HEK293 (cell line): ENCODE measurements around the gene CKB.

Source experiments
- EGR2 ChIP-seq: fragments of 450-650 bp; formaldehyde crosslinking; IDR thresholded peaks from 2 replicates; pipeline ENCODE4 v1.5.1; 2016; ENCODE audit warnings: low read depth, missing biosample characterization, missing genetic modification characterization
- REST ChIP-seq: fragments of 450-650 bp; formaldehyde crosslinking; IDR thresholded peaks from 2 replicates; pipeline ENCODE4 v1.5.1; 2016; ENCODE audit warnings: missing biosample characterization, missing genetic modification characterization
- SP2 ChIP-seq: fragments of 450-650 bp; formaldehyde crosslinking; IDR thresholded peaks from 2 replicates; pipeline ENCODE4 v1.5.1; 2016; ENCODE audit warnings: missing biosample characterization, missing genetic modification characterization
- TRIM28 ChIP-seq: IDR thresholded peaks from 2 replicates; pipeline ENCODE4 v1.6.1; 2011; ENCODE audit warnings: low read length, control low read depth, borderline replicate concordance
- ZBTB10 ChIP-seq: fragments of 450-650 bp; formaldehyde crosslinking; IDR thresholded peaks from 2 replicates; pipeline ENCODE4 v1.5.1; 2016; ENCODE audit warnings: missing biosample characterization, missing genetic modification characterization
- ZBTB49 ChIP-seq: fragments of 450-650 bp; formaldehyde crosslinking; IDR thresholded peaks from 2 replicates; pipeline ENCODE4 v1.5.1; 2016; ENCODE audit warnings: missing biosample characterization, missing genetic modification characterization, low read depth
- ZEB2 ChIP-seq: fragments of 450-650 bp; formaldehyde crosslinking; IDR thresholded peaks from 2 replicates; pipeline ENCODE4 v1.5.1; 2016; ENCODE audit warnings: missing biosample characterization, missing genetic modification characterization
- ZNF155 ChIP-seq: fragments of 450-650 bp; formaldehyde crosslinking; IDR thresholded peaks from 2 replicates; pipeline ENCODE4 v1.5.1; 2016; ENCODE audit warnings: missing biosample characterization, missing genetic modification characterization
- ZNF157 ChIP-seq: fragments of 450-650 bp; formaldehyde crosslinking; IDR thresholded peaks from 2 replicates; pipeline ENCODE4 v1.5.1; 2016; ENCODE audit warnings: missing biosample characterization, missing genetic modification characterization
- ZNF184 ChIP-seq: fragments of 450-650 bp; IDR thresholded peaks from 2 replicates; pipeline ENCODE4 v1.5.1; 2018; ENCODE audit warnings: missing biosample characterization, mild to moderate bottlenecking, missing genetic modification characterization
- ZNF23 ChIP-seq: fragments of 450-650 bp; formaldehyde crosslinking; IDR thresholded peaks from 2 replicates; pipeline ENCODE4 v1.5.1; 2016; ENCODE audit warnings: missing biosample characterization, missing genetic modification characterization, borderline replicate concordance
- ZNF239 ChIP-seq: fragments of 450-650 bp; formaldehyde crosslinking; IDR thresholded peaks from 2 replicates; pipeline ENCODE4 v1.5.1; 2016; ENCODE audit warnings: missing biosample characterization, missing genetic modification characterization
- ZNF274 ChIP-seq, 2 experiments: fragments of 200-500 bp in 1 of 2; fragments of 450-650 bp in 1 of 2; sonication (Bioruptor generic) in 1 of 2; formaldehyde crosslinking in 1 of 2; IDR thresholded peaks; 2 replicates each; pipeline versions ENCODE4 v1.5.1 to v1.6.1; 2014 to 2016; ENCODE audit warnings: borderline replicate concordance in 1 of 2, inconsistent platforms in 1 of 2, low read length in 1 of 2, missing biosample characterization in 1 of 2, missing genetic modification characterization in 1 of 2
- ZNF302 ChIP-seq: fragments of 450-650 bp; formaldehyde crosslinking; IDR thresholded peaks from 2 replicates; pipeline ENCODE4 v1.5.1; 2016; ENCODE audit warnings: missing biosample characterization, missing genetic modification characterization, low read depth
- ZNF335 ChIP-seq: fragments of 450-650 bp; formaldehyde crosslinking; conservative IDR thresholded peaks from 2 replicates; pipeline ENCODE4 v1.5.1; 2016; ENCODE audit warnings: missing biosample characterization, missing genetic modification characterization
- ZNF394 ChIP-seq: fragments of 450-650 bp; formaldehyde crosslinking; IDR thresholded peaks from 2 replicates; pipeline ENCODE4 v1.5.1; 2016; ENCODE audit warnings: missing biosample characterization, missing genetic modification characterization, mild to moderate bottlenecking, moderate library complexity, borderline replicate concordance
- ZNF404 ChIP-seq: fragments of 450-650 bp; formaldehyde crosslinking; IDR thresholded peaks from 2 replicates; pipeline ENCODE4 v1.5.1; 2017; ENCODE audit warnings: missing biosample characterization, missing genetic modification characterization
- ZNF514 ChIP-seq: fragments of 450-650 bp; formaldehyde crosslinking; IDR thresholded peaks from 2 replicates; pipeline ENCODE4 v1.5.1; 2016; ENCODE audit warnings: missing biosample characterization, missing genetic modification characterization
- ZNF555 ChIP-seq: fragments of 450-650 bp; formaldehyde crosslinking; conservative IDR thresholded peaks from 2 replicates; pipeline ENCODE4 v1.5.1; 2017; ENCODE audit warnings: missing biosample characterization, mild to moderate bottlenecking, missing genetic modification characterization, inconsistent platforms
- ZNF600 ChIP-seq: fragments of 450-650 bp; formaldehyde crosslinking; IDR thresholded peaks from 2 replicates; pipeline ENCODE4 v1.5.1; 2016; ENCODE audit warnings: missing biosample characterization, missing genetic modification characterization
- ZNF623 ChIP-seq: fragments of 450-650 bp; formaldehyde crosslinking; IDR thresholded peaks from 2 replicates; pipeline ENCODE4 v1.5.1; 2016; ENCODE audit warnings: missing biosample characterization, missing genetic modification characterization
- ZNF624 ChIP-seq: fragments of 450-650 bp; formaldehyde crosslinking; IDR thresholded peaks from 2 replicates; pipeline ENCODE4 v1.5.1; 2017; ENCODE audit warnings: missing biosample characterization, missing genetic modification characterization
- ZNF629 ChIP-seq: fragments of 450-650 bp; formaldehyde crosslinking; IDR thresholded peaks from 2 replicates; pipeline ENCODE4 v1.5.1; 2017; ENCODE audit warnings: missing biosample characterization, missing genetic modification characterization
- ZNF670 ChIP-seq: fragments of 450-650 bp; formaldehyde crosslinking; IDR thresholded peaks from 2 replicates; pipeline ENCODE4 v1.5.1; 2016; ENCODE audit warnings: missing biosample characterization, missing genetic modification characterization, low read depth
- ZNF776 ChIP-seq: fragments of 450-650 bp; formaldehyde crosslinking; IDR thresholded peaks from 2 replicates; pipeline ENCODE4 v1.5.0; 2017; ENCODE audit warnings: missing biosample characterization, missing genetic modification characterization, borderline replicate concordance
- TF ChIP-seq, protein P1 (sequence below): fragments of 450-650 bp; formaldehyde crosslinking; IDR thresholded peaks from 2 replicates; pipeline ENCODE4 v1.5.1; 2017; ENCODE audit warnings: missing biosample characterization, mild to moderate bottlenecking, missing genetic modification characterization, moderate library complexity
- TF ChIP-seq, protein P2 (sequence below): fragments of 450-650 bp; formaldehyde crosslinking; IDR thresholded peaks from 2 replicates; pipeline ENCODE4 v1.5.1; 2016; ENCODE audit warnings: missing biosample characterization, missing genetic modification characterization, low read depth
- TF ChIP-seq, protein P3 (sequence below): fragments of 450-650 bp; formaldehyde crosslinking; IDR thresholded peaks from 2 replicates; pipeline ENCODE4 v1.5.1; 2016; ENCODE audit warnings: missing biosample characterization, missing genetic modification characterization

Gene CKB

GRCh38 chr14:103563226-103563620, 40.6 kb upstream of the CKB start (continued):
- TF ChIP-seq, protein P1, sequence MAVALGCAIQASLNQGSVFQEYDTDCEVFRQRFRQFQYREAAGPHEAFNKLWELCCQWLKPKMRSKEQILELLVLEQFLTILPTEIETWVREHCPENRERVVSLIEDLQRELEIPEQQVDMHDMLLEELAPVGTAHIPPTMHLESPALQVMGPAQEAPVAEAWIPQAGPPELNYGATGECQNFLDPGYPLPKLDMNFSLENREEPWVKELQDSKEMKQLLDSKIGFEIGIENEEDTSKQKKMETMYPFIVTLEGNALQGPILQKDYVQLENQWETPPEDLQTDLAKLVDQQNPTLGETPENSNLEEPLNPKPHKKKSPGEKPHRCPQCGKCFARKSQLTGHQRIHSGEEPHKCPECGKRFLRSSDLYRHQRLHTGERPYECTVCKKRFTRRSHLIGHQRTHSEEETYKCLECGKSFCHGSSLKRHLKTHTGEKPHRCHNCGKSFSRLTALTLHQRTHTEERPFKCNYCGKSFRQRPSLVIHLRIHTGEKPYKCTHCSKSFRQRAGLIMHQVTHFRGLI (tag by site-specific recombination), result no peak
- TF ChIP-seq ZNF394 (tag by site-specific recombination), result no peak
- peak; percentile 12 for TF ChIP-seq ZNF335 (tag by site-specific recombination)
- TF ChIP-seq ZNF776 (tag by site-specific recombination), result no peak
- peak; percentile 6; the same call in 1 of the 2 replicates for TF ChIP-seq ZNF600 (tag by site-specific recombination)
- no peak for TF ChIP-seq ZNF404 (tag by site-specific recombination)
- TF ChIP-seq ZNF624 (tag by site-specific recombination), result no peak
- TF ChIP-seq ZNF629 (tag by site-specific recombination), result no peak
- no peak for TF ChIP-seq ZNF623 (tag by site-specific recombination)
- TF ChIP-seq EGR2, result no peak
- TF ChIP-seq ZBTB49 (tag by site-specific recombination), result no peak
- TF ChIP-seq ZNF157 (tag by site-specific recombination), result no peak
- 0 out of 2 replicates have a peak, but pooled peaks have one; percentile 12 for TF ChIP-seq ZEB2 (tag by site-specific recombination)
- no peak for TF ChIP-seq REST (tag by site-specific recombination)
- TF ChIP-seq ZNF274 (IDR thresholded peaks at IDR 0.05; ENCODE audit: low read length), result no peak
- no peak for TF ChIP-seq ZNF274 (tag by site-specific recombination; IDR thresholded peaks at IDR 0.05; ENCODE audit: borderline replicate concordance)
- TF ChIP-seq ZNF670 (tag by site-specific recombination), result no peak
- no peak for TF ChIP-seq ZBTB10
- TF ChIP-seq, protein P2, sequence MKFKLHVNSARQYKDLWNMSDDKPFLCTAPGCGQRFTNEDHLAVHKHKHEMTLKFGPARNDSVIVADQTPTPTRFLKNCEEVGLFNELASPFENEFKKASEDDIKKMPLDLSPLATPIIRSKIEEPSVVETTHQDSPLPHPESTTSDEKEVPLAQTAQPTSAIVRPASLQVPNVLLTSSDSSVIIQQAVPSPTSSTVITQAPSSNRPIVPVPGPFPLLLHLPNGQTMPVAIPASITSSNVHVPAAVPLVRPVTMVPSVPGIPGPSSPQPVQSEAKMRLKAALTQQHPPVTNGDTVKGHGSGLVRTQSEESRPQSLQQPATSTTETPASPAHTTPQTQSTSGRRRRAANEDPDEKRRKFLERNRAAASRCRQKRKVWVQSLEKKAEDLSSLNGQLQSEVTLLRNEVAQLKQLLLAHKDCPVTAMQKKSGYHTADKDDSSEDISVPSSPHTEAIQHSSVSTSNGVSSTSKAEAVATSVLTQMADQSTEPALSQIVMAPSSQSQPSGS (tag by site-specific recombination), result no peak
- no peak for TF ChIP-seq TRIM28
- TF ChIP-seq ZNF239 (tag by site-specific recombination), result no peak
- TF ChIP-seq ZNF155 (tag by site-specific recombination), result no peak
- TF ChIP-seq, protein P3, sequence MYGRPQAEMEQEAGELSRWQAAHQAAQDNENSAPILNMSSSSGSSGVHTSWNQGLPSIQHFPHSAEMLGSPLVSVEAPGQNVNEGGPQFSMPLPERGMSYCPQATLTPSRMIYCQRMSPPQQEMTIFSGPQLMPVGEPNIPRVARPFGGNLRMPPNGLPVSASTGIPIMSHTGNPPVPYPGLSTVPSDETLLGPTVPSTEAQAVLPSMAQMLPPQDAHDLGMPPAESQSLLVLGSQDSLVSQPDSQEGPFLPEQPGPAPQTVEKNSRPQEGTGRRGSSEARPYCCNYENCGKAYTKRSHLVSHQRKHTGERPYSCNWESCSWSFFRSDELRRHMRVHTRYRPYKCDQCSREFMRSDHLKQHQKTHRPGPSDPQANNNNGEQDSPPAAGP (tag by site-specific recombination), result 0 out of 2 replicates have a peak, but pooled peaks have one; percentile 6
- TF ChIP-seq ZNF184 (tag by site-specific recombination), result no peak
- no peak for TF ChIP-seq ZNF555 (tag by site-specific recombination)
- 0 out of 2 replicates have a peak, but pooled peaks have one; percentile 1 for TF ChIP-seq SP2 (tag by site-specific recombination)
- no peak for TF ChIP-seq ZNF514 (tag by site-specific recombination)
- TF ChIP-seq ZNF302 (tag by site-specific recombination), result no peak
- no peak for TF ChIP-seq ZNF23 (tag by site-specific recombination)
